ENCODE results near the gene LONP1.

LONP1 gene

GRCh38 chr19:5676772-5677105, 43.2 kb downstream of the LONP1 start:
- Histone ChIP-seq H3F3A (ENCODE audit: control insufficient read depth, insufficient read depth) (no peaks in the 10 kb centered on the region), H4K20me1 (ENCODE audit: control insufficient read depth, insufficient read depth, low read depth, low read length) (no peaks in the 10 kb centered on the region), H3K4me3 (ENCODE audit: low read length) (no peak overlapping the region), H3K4me2 (ENCODE audit: low read length) (no peak overlapping the region), H3K9me2 (replicated peaks; ENCODE audit: control insufficient read depth, low read length) (no peaks in the 10 kb centered on the region), H3K36me3 (ENCODE audit: control insufficient read depth, low read length) (peaks cover 10% of the 10 kb centered on the region), H3K27ac (ENCODE audit: low read depth, low read length) (no peak overlapping the region), H3K4me1 (ENCODE audit: control insufficient read depth, low read length) (peaks cover 13% of the 10 kb centered on the region), H3K9me3 (ENCODE audit: control insufficient read depth, insufficient read depth, low read length) (no peaks in the 10 kb centered on the region), H3K27me3 (ENCODE audit: control insufficient read depth, low read length) (0 out of 2 replicates have a peak, but pooled peaks cover 2% of the 10 kb centered on the region), H3K79me2 (ENCODE audit: control insufficient read depth, low read length) (peaks cover 11% of the 10 kb centered on the region)
- TF ChIP-seq, protein P1, sequence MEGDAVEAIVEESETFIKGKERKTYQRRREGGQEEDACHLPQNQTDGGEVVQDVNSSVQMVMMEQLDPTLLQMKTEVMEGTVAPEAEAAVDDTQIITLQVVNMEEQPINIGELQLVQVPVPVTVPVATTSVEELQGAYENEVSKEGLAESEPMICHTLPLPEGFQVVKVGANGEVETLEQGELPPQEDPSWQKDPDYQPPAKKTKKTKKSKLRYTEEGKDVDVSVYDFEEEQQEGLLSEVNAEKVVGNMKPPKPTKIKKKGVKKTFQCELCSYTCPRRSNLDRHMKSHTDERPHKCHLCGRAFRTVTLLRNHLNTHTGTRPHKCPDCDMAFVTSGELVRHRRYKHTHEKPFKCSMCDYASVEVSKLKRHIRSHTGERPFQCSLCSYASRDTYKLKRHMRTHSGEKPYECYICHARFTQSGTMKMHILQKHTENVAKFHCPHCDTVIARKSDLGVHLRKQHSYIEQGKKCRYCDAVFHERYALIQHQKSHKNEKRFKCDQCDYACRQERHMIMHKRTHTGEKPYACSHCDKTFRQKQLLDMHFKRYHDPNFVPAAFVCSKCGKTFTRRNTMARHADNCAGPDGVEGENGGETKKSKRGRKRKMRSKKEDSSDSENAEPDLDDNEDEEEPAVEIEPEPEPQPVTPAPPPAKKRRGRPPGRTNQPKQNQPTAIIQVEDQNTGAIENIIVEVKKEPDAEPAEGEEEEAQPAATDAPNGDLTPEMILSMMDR (IDR thresholded peaks at IDR 0.05; ENCODE audit: low read depth, low read length, poor library complexity, severe bottlenecking): no peak

DNA sequence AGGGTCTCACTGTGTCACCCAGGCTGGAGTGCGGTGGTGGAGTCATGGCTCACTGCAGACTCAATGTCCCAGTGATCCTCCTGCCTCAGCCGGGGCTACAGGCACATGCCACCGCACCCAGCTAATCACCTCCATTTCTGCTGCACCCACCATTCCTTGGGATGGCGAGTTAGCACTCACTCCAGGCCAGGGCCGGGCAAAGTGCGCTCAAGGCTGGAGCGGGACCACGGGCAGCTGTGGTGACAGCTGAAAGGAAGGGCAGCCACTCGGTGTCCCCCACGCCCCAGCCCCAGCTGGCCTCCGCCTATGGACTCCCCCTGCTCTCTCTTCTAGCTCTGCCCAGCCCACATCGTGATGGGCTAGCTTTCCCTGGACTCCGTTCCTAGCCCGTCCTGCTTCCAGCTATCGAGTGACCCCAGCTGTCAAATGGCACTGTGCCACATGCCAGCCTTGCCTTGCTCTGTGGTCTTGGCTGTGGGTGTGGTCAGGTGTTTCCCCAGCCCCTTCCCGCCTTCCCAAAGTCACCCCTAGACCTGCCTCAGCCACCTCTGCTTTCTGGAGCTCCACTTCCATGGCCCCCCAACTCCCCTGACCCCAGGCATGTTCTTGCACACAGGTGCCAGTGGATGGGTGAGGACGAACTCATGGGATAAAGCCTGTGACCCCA, 43.7 kb downstream of the LONP1 start:
- H3K9me3 ChIP-seq (ENCODE audit: control insufficient read depth, insufficient read depth, low read length): no peaks in the 10 kb centered on the region
- no peaks in the 10 kb centered on the region for H3F3A ChIP-seq (ENCODE audit: control insufficient read depth, insufficient read depth)
- H4K20me1 ChIP-seq (ENCODE audit: control insufficient read depth, insufficient read depth, low read depth, low read length): no peaks in the 10 kb centered on the region
- H3K36me3 ChIP-seq (ENCODE audit: control insufficient read depth, low read length): peaks cover 15% of the 10 kb centered on the region
- H3K4me3 ChIP-seq (ENCODE audit: low read length): no peak overlapping the region
- H3K4me1 ChIP-seq (ENCODE audit: control insufficient read depth, low read length): peaks cover 13% of the 10 kb centered on the region
- H3K4me2 ChIP-seq (ENCODE audit: low read length): no peak overlapping the region
- no peaks in the 10 kb centered on the region for H3K27me3 ChIP-seq (ENCODE audit: control insufficient read depth, low read length)
- TF ChIP-seq, protein P1 (IDR thresholded peaks at IDR 0.05; ENCODE audit: low read depth, low read length, poor library complexity, severe bottlenecking): no peak
- no peak for TF ChIP-seq EZH2phosphoT487 (IDR thresholded peaks at IDR 0.05; ENCODE audit: borderline replicate concordance, low read length)
- H3K9me2 ChIP-seq (replicated peaks; ENCODE audit: control insufficient read depth, low read length): no peaks in the 10 kb centered on the region
- H3K79me2 ChIP-seq (ENCODE audit: control insufficient read depth, low read length): peaks cover 11% of the 10 kb centered on the region
- no peak overlapping the region for H3K27ac ChIP-seq (ENCODE audit: low read depth, low read length)

DNA sequence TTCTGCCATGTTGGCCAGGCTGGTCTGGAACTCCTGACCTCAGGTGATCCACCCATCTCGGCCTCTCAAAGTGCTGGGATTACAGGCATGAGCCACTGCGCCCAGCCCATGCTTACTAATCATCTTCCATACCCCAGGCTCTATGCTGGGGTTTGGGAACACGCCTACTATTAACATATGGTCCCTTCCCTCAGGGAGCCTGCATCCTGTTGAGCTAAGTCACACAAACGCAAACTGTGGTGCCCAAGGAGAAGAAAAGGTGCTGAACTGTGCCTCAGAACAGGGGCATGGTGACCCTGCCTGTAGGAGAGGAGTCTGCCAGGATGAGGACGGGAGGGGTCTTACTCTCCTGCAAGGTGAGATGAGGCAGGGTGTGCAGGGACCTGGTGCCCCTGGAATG, 45.2 kb downstream of the LONP1 start:
- H3K4me2 ChIP-seq (ENCODE audit: low read length): no peak overlapping the region
- H4K20me1 ChIP-seq (ENCODE audit: control insufficient read depth, insufficient read depth, low read depth, low read length): no peaks in the 10 kb centered on the region
- no peak overlapping the region for H3K4me3 ChIP-seq (ENCODE audit: low read length)
- no peaks in the 10 kb centered on the region for H3K9me2 ChIP-seq (replicated peaks; ENCODE audit: control insufficient read depth, low read length)
- H3K79me2 ChIP-seq (ENCODE audit: control insufficient read depth, low read length): peaks cover 6% of the 10 kb centered on the region
- no peaks in the 10 kb centered on the region for H3K9me3 ChIP-seq (ENCODE audit: control insufficient read depth, insufficient read depth, low read length)
- no peaks in the 10 kb centered on the region for H3F3A ChIP-seq (ENCODE audit: control insufficient read depth, insufficient read depth)
- peaks cover 23% of the 10 kb centered on the region for H3K36me3 ChIP-seq (ENCODE audit: control insufficient read depth, low read length)
- TF ChIP-seq EZH2phosphoT487 (IDR thresholded peaks at IDR 0.05; ENCODE audit: borderline replicate concordance, low read length): no peak
- TF ChIP-seq, protein P1 (IDR thresholded peaks at IDR 0.05; ENCODE audit: low read depth, low read length, poor library complexity, severe bottlenecking): no peak
- H3K27me3 ChIP-seq (ENCODE audit: control insufficient read depth, low read length): no peaks in the 10 kb centered on the region
- H3K4me1 ChIP-seq (ENCODE audit: control insufficient read depth, low read length): peaks cover 7% of the 10 kb centered on the region
- no peak overlapping the region for H3K27ac ChIP-seq (ENCODE audit: low read depth, low read length)

All from DOHH2 (cell line).